DMS114 treated with DMSO at 0.1 percent for 48 hours (cell line): ENCODE data around the gene PCDH9.

Experiments
- DNase-seq: peaks from one replicate; lab custom pipeline; 2025; ENCODE audit not compliant: unreplicated experiment; lab: John Stamatoyannopoulos, UW

PCDH9 gene

DNA sequence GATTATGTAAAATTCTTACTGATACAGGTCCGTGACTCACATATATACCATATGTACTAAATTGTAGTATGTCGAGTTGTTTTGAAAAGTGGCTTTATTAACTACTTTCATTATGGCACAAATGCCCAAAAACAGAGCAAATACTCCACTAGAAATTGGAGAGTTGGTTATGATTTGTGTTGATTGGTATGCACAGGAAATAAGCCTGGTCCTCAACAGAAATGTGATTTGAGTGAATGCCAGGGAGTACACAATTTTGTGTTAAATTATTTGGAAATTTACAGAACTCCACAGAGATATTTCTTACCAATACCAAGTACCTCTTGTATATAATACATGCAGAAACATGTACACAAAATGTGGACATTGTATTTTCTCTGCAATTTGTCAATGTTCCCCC is 676.7 kb downstream of the PCDH9 start:
- no peak for DNase-seq

DNA sequence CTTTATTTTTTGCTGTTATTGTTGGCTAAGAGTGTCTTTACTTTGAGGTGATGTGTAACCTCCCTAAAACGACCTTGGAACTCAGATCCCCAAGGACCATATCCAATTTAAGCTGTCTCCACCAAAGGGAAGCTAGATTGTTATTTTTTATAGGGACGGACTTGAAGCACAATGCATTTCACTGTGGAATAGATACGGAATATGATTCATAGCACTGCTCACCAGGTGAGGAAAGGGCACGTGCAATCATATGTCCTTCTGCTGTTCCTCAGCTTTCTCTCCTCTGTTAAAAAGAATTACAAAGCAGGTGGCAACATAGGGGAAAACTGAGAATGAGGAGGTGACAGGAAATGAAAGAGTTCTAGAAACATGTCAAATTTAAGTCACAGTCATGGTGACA is 679.0 kb downstream of the PCDH9 start:
- no peak for DNase-seq

DNA sequence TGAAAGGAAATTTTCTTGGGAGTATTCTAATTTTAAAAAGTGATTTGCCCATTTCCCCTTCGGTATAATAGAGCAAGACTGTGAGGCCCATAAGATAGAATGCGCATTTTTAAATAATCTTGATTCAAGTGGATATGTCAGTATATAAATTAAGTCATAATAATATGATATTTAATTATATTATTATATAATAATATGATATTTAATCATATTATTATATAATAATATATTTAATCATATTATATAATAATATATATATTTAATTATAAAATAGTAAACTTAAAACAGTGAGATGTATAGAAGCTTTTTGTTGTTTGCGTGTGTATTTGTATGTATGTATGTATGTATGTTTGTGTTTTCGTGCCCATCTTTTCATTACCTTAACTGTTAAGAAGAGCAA is 682.5 kb downstream of the PCDH9 start:
- DNase-seq: no peak

DNA sequence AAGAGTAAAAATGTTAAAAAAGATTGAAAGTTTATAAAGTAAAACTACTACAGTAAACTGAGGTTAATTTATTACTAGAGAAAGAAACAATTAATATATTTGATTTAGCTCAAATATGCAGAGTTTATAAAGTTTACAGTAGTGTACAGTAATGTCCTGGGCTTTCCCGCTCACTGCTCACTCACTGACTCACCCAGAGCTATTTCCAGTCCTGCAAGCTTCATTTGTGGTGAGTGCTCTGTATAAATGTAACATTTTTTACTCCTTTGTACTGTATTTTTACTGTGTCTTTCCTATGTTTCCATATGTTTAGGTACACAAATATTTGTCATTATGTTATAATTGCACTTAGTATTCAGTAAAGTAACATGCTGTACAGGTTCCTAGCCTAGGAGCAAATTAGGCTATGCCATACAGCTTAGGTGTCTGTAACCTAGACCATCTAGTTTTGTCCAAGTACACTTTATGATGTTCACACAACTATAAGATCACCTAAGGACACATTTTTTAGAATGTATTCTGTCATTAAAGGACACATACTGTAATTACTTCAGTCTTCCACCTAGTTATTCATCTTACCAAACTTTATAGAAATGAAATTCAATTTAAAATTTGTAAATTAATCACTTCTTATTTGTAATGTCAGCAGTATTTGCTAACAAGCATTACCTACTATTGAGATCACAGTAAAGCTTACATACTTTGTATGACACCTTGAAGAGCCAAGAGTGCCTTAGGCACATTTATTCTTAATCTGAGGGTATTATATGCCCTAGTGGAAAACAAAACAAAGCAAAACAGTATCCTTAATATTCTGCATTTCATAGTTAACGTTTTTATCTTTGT is 683.4 kb downstream of the PCDH9 start:
- no peak for DNase-seq

DNA sequence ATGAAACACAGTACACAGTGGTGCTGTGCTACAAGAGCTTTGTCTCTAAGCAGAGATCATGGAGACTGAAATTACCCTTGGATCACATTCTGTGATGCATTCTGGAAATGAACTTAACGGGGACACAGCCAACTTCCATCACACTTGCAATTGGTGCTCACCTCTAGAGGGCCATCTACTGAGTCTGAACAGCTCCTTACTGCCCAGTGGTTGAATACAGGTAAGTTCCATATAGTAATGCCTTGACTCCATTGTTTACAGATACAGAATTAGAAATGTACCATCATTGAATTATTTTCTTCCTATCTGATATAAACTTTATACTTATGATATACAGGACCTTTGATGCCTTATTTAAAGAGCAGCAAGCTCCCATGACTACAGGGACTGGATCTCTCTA is 686.4 kb downstream of the PCDH9 start:
- no peak for DNase-seq

DNA sequence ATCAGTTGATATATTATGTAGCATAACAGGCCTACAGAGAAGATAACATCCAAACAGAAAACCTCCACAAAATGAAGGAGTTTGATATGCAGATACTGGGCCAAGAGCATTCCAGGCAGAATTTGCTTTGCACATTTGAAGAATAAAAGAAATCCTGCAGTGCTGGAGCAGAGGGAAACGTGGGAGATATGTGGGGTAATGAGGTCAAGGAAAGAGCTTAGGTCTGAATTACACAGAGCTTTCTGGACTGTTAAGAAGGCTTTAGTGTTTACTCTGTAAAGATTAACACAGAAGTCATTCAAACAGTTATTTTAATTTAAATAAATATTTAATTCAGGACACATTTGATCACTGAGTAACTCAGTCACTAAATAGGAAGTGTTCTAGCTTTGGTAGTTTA is 692.7 kb downstream of the PCDH9 start:
- DNase-seq: no peak

DNA sequence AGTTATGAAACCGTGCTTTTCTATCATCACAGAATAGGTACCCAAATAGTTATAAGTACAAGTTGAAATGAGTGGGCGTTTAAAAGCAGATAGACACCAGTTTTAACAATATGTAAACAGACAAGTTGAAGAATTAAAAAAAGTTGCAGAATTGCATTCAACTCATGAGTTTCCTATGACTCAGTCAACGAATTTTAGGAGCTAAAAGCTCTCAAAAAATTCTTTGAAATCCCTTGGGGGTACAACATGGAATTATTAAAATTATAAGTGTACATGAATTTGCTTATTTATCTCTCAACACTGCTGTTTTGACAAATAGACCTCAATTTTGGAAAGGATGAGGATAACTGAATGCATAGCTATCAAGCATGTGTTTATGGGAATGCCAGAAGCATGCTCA is 693.4 kb downstream of the PCDH9 start:
- no peak for DNase-seq

DNA sequence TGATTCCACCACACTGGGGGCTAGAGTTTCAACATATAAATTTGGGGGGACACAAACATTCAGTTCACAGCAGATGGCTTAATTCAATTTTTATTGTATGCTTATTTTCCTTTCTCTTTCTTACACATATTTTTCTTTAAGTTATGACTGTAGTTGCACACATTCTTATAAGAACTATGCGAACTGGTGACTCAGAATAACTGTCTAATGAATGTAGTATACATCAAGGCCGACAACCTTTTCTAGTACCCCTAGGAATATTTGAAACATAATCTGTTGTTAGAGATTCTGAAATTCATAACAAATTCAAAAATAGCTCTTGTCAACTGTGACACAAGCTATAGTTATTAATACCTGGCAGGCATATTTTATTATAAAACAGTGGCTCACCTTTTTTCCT is 695.6 kb downstream of the PCDH9 start:
- DNase-seq: no peak

DNA sequence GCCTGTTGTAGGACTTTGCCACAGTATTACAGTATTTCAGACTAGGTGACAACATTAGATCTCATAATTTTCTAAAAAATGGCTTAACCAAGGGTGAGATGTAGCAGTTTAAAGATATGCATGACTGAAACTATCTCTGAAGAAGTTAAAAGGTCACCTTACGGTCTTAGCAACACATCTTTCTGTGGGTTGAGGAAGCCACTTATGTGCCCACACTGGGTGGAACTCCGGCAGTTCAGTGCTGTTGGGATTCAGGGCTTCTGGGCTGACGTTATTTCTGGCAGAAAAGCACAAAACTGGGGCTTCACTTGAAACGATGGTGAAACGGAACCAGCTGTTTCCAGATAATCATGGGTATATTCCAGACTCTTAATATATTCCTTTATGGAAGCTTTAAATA is 697.3 kb downstream of the PCDH9 start:
- DNase-seq: no peak

DNA sequence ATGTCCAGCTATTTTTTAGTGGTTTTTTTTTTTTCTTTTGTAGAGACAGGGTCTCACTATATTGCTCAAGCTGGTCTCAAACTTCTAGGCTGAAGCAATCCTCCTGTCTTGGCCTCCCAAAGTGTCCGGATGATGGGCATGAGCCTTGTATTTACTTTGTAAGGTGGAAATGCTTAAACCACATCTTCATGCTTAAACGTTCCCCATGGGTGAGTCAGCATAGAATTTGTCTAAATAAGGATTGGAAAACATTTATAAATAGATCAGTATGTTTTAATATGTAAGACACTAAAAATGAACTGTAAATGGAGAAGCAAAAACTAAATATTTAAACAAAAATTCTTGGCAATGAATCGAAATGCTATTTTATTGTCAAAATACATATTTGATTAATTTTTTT is 698.0 kb downstream of the PCDH9 start:
- no peak for DNase-seq

DNA sequence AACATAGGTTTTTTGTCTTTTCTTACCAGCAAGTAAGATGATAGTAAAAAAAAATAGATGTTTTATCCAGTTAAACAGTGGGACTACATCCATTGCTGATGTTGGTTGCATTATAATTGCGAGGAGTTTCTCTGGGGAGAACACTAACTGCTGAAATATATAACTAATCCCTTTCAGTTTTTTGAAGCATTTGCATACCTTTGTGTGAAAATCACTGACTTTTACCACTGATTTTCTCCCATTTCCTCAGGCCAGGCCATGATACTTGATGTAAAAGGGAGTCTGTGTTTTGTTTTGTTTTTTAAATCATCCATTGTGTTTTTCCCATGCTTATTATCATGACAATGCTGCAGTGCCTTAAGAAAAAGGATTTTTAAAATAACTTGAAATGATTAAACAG is 699.5 kb downstream of the PCDH9 start:
- no peak for DNase-seq

DNA sequence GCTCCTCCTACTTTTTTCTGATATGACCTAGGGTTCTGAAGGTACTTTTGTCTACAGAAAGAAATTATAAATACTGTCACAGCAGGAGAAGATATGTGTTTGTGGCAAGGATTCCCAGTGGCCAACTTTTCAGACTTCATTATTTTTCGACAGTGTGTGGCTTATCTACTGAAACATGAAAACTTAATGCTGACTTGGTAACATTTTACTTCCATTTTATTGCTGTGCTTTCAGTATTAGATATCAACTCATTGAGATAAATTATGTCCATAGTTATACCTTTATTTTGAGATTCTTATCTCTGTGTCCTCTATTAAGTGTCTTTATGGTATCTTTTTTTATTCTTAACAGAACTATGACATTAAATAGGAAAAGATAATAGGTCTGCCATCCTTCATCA is 700.0 kb downstream of the PCDH9 start:
- DNase-seq: no peak

DNA sequence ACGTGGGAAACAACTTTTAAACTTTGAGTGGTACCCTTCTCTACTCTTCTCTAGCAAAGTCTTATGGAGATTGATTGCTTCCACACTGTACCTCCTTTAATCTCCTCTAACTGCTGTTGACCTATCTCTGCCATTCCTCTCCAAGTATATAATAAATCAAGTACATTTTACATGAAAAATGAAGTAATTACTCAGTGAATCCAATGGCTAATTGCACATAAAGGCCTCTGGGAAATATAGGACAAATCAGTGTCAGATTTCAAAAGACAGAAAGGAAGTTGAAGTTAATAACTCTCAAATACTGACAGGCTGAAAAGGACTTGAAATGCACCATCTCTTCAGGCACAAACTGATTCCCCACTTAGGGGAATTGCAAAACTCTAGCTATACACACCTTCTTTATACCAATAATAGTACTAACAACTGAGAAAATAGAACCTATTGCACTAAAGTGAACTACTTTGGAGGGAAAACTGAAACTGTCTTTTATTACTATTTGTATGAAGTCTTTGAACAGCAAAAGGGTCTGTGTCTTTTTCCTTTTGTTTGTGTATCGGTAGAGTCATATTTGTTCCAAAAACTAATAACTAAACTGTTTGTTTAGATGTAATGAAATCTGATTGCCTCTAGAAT is 701.1 kb downstream of the PCDH9 start:
- DNase-seq: no peak

DNA sequence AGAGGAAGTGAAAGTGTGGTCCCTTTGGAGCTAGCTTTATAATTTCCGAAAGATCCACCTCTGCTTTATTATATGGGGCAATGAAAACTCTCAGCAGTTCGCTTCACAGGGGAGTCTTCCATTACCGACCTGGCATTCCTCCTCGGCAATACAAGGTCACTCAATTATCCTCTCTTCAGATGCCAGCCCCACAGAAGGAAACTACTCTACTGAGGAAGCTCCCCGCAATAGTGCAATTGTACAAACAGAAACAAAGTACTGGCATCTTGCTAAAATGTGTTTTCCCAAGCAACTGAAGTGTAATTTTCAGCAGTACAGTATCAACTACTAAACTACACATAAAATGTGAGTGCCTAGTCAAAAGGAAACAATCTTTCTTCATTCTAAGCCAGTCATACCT is 702.0 kb downstream of the PCDH9 start:
- no peak for DNase-seq

DNA sequence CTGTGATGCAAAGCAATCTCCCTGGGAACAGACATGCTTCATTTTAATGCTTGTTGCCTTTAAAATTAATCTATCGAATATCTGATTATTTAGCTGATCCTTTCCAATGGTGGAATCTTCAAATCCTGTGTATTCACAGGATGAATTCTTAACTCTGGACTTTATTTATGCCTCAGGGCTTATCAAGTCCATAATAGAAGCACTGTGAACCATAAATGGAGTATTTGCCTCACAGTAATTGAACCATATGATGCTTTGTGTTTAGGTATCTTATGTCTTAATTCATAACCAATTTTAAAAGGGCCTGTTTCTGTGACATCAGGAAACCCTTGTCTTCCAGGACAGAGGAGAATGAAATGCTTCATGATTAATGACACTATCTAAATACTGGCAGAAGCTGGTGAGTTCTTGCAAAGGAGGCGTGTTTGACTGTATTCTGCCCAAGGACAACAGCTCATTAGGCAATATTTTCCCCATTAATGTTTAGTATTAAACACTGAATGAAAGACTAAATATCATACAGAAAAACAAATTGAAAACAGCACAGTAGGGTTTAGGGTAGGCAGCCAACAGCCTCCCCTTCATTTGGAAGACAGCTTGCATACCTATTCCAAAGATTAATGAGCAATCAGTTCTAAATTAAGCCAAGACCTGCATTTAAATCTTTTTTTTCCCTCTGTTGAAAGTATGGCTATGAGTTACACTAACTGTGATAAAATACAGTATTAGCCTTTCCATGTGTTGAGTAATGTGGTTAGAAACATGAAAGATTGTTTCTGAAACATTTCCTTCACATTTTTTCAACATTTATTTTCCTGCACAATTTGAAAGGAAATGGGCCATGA is 709.4 kb downstream of the PCDH9 start:
- DNase-seq: no peak

DNA sequence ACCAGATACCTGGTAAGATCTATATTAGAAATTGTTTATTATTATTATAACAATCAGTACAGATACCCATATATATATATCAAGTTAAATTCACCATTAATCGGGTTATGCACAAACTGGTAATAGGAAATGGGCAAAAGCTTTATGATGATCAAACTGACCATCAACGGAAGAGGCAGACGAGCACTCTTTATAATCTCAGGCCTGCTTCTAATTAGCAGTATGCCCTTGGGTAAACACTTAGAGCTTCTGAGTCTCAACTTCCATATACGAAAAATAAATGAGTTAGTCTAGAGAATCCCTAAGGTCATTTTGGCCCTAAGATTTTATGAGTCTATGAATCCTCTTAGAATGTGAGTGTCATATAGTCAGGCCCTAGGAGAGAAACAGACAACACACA is 710.9 kb downstream of the PCDH9 start:
- DNase-seq: no peak

DNA sequence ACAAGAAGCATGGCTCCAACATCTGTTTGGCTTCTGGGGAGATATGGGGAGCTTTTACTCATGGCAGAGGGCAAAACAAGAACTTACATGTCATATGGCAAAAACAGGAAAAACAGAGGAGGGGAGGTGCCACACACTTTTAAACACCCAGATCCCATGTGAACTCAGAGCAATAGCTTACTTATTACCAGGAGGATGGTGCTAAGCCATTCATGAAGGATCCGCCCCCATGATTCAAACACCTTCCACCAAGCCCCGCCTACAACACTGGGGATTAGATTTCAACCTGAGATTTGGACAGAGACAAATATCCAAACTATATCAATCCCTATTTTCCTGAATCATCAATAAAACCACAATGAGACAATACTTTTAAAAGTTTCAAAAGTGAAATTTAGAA is 712.1 kb downstream of the PCDH9 start:
- no peak for DNase-seq

DNA sequence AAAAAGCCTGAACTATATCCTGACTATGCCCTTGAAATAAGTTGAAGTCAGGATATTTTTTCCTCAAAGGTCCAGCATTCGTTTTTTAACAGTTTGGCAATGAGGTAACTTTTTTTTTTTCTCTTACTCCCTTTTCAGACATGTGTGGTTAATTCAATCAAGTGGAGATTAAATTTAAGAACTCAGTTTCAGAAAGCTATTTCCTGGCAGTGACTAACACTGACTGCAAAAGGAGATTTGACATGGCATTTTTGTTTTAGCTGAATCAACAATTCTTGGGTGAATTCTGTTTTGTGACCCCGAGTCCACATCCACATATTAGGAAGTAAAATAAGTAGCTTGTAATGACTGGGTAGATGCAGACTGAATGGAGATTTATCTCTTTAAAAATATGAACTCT is 716.4 kb downstream of the PCDH9 start:
- DNase-seq: no peak

DNA sequence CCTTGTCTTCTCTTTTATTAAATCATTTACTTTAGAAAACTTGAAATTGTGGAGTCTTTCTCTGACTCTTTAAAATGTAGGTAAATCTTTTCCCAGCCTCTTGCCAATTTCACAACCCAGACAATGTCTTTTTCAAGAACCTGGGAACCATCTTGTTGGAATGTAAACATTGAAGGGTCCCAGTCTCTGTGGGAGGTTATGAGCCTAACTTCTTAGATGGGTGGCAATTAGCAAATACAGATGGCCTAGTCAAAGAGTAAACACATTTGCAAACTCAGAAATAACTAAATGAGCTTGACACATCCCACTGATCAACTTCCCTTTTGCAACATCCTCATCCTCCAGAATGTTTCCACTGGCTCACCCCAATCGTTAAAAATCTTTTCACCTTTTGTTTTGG is 721.0 kb downstream of the PCDH9 start:
- DNase-seq: no peak

DNA sequence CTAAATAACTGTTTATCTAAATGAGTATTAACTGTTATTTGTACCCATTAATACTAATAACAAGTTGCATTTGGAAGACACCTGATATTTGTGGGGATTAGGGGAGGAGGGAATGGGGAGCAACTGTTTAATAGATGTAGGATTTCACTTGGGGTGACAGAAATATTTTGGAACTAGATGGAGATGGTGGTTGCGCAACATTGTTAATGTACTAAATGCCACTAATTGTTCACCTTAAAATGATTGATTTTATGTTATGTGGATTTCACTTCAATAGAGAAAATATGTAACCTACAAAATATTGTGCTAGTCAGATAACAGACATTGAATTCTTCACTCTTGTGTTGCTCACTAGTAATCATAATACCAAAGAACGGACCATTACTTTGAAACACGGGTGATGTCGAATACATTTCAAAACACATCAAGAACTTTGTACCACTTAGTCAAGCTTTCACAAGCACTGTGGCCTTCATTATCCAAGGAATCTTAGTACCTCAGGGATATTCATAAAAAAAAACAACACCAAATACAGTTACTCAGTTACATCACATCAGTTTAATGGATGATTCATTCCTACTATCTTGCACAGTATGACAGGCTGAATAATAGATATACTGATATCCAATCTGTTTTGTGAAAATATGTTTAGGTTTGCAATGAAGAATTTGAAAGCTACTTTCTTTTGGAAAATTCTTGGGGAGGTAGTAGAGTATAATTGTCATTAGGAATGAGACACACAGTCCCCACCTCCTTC is 721.8 kb downstream of the PCDH9 start:
- DNase-seq: no peak

DNA sequence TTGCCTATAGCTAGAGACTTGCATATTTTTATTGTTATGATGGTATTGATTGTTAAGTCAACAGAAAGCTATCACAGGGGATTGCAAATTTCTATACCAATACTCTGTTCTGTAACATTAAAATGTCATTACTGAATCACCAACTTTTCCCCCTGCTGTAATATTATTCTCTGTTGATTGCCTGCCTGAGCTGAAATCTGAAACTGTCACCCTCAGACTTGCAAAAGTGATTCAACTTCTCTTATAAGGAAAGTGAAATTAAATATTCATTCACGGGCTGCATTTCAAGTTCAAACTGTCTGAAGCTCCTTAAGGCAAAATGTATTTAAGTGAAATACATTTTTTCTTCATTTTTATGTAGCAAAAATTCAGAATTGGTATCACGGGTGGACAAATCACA is 723.2 kb downstream of the PCDH9 start:
- no peak for DNase-seq
